GM23248 (cell line): ENCODE results near the gene ACOX3. TPM values are rescaled to one million over a fixed set of nuclear protein-coding genes. Genes with fewer than 3 reads are reported as not detected.

Experiments used
- DNase-seq: peaks from one replicate; pipeline ENCODE4 v3.0.0-alpha.2; 2015
- H2AFZ ChIP-seq: fragments of 200-600 bp; sonication (generic); 2 replicates; pipeline ENCODE4 v1.6.1; 2016; ENCODE audit warnings: antibody characterized with exemption
- H3F3A ChIP-seq: fragments of 200-600 bp; sonication (generic); 2 replicates; pipeline ENCODE4 v1.6.1; 2016; ENCODE audit warnings: mild to moderate bottlenecking, antibody characterized with exemption, mixed run types; ENCODE audit not compliant: insufficient read depth
- H3K27ac ChIP-seq: fragments of 200-600 bp; sonication (generic); 2 replicates; pipeline ENCODE4 v1.5.1; 2016; ENCODE audit warnings: mild to moderate bottlenecking
- H3K27me3 ChIP-seq: fragments of 200-600 bp; sonication (generic); replicated peaks from 2 replicates; pipeline ENCODE4 v1.6.1; 2016; ENCODE audit warnings: mild to moderate bottlenecking; ENCODE audit not compliant: insufficient read depth
- H3K36me3 ChIP-seq: fragments of 200-600 bp; sonication (generic); 2 replicates; pipeline ENCODE4 v1.6.1; 2016; ENCODE audit warnings: low read depth, mild to moderate bottlenecking
- H3K4me1 ChIP-seq: fragments of 200-600 bp; sonication (generic); 2 replicates; pipeline ENCODE4 v1.6.1; 2016; ENCODE audit warnings: mild to moderate bottlenecking; ENCODE audit not compliant: insufficient read depth
- H3K4me2 ChIP-seq: fragments of 200-600 bp; sonication (generic); one replicate; pipeline ENCODE4 v1.6.1; 2016; ENCODE audit warnings: mild to moderate bottlenecking; ENCODE audit not compliant: unreplicated experiment
- H3K4me3 ChIP-seq: fragments of 200-600 bp; sonication (generic); 2 replicates; pipeline ENCODE4 v1.5.1; 2016; ENCODE audit warnings: mild to moderate bottlenecking
- H3K79me2 ChIP-seq: fragments of 200-600 bp; sonication (generic); 2 replicates; pipeline ENCODE4 v1.6.1; 2016; ENCODE audit warnings: mild to moderate bottlenecking; ENCODE audit not compliant: insufficient read depth
- H3K9ac ChIP-seq: fragments of 200-600 bp; sonication (generic); 2 replicates; pipeline ENCODE4 v1.6.1; 2016; ENCODE audit warnings: mild to moderate bottlenecking
- H3K9me2 ChIP-seq: fragments of 200-600 bp; sonication (generic); 2 replicates; pipeline ENCODE4 v1.6.1; 2016; ENCODE audit warnings: mixed run types, mild to moderate bottlenecking, moderate library complexity; ENCODE audit not compliant: insufficient read depth
- H3K9me3 ChIP-seq: fragments of 200-600 bp; sonication (generic); one replicate; pipeline ENCODE4 v1.6.1; 2017; ENCODE audit warnings: low read depth
- H4K20me1 ChIP-seq: fragments of 200-600 bp; sonication (generic); 2 replicates; pipeline ENCODE4 v1.6.0; 2016; ENCODE audit not compliant: insufficient read depth
- EZH2 ChIP-seq: fragments of 200-600 bp; sonication (generic); IDR thresholded peaks from 2 replicates; pipeline ENCODE4 v1.6.1; 2018; ENCODE audit warnings: antibody characterized with exemption, mild to moderate bottlenecking; ENCODE audit not compliant: insufficient read depth, poor library complexity, severe bottlenecking
- EZH2phosphoT487 ChIP-seq: fragments of 200-600 bp; sonication (generic); IDR thresholded peaks from 2 replicates; pipeline ENCODE4 v1.6.1; 2018; ENCODE audit warnings: antibody characterized with exemption, moderate library complexity, mild to moderate bottlenecking, low read depth; ENCODE audit not compliant: insufficient read depth
- WGBS, 2 experiments: methylation state at CpG; one replicate each; pipeline ENCODE4 v1.1.6; 2015 to 2017; ENCODE audit warnings: low lambda C conversion rate in 2 of 2, low coverage in 1 of 2; ENCODE audit errors: missing lambda C conversion rate in 2 of 2; 5-methylcytosine and 5-hydroxymethylcytosine counted together
- in situ Hi-C: fragments of 300-500 bp; cut with MboI; formaldehyde crosslinking; loops from 2 replicates; pipeline ENCODE4 v1.15.0; 2020
- polyA plus RNA-seq: library from polyadenylated mRNA; unstranded; fragments of >200 nt; fragmentation: Nextera tagmentation; extraction: Ambion mirVana; gene quantifications from 2 replicates; pipeline ENCODE4 v1.2.1, GENCODE V29; 2016
- total RNA-seq: library from RNA; depleted of rRNA; stranded (reverse); fragments of >200 nt; shearing (Covaris generic); gene quantifications from 2 replicates; pipeline ENCODE4 v1.2.3, GENCODE V29; 2014

ACOX3 gene
- total and polyA plus RNA-seq, 2 experiments from 2014 or later, result 24.7 to 33.8 TPM

DNA sequence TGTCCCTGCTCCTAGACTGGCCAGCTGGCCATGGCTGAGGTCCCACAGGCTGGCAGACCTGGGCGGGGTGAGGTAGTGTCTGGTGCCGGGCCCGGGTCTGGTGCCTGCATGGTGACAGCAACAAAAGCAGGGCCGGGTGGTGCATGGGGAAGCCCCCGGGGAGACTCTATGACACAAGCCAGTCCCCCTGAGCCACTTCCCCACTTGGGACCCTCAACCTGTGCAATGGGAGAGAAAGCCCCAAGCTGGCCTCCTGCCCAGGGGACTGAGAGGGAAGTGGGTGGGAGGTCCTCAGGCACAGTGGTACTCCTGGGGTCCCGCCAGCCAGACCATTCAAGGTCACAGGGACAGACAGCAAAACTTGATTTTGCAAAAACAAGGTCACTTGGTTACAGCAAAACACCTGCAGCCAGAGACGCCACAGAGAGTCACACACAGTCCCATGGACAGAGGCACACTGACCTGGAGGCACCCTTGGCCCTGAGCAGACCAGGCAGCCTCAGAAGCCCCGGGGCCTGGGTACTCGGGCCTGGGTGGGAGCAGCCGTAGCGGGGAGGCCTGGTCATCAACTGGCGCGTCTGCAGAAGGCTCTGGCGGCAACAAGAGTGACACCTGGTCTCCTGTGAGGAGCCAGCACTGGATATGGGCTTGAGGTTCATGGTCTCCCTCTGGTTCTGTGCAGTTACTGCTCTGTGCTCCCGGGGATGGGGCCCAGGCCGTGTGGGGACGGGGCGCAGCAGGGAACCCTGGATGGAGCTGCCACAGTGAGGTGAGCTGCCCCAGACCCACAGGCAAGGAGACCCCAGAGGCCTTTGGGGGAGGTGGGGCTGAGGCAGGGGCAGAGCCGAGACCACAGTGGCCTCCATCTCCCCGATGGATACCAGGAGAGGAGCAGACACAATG lies 110.4 kb downstream of the ACOX3 start:
- 85 to 88% methylated on average over 20 of the region's 20 CpGs for WGBS, 2 experiments
- no peak for DNase-seq
- H4K20me1 ChIP-seq, result no peaks in the 10 kb centered on the region
- no peaks in the 10 kb centered on the region for H3K79me2 ChIP-seq
- H3K36me3 ChIP-seq, result no peaks in the 10 kb centered on the region
- no peak overlapping the region for H3K27ac ChIP-seq
- TF ChIP-seq EZH2phosphoT487 (no peak), EZH2 (no peak)
- no peaks in the 10 kb centered on the region for H3K27me3 ChIP-seq
- in situ Hi-C loops, result no loop called here
- H3K9me2 ChIP-seq, result no peaks in the 10 kb centered on the region
- H3K4me3 ChIP-seq, result no peak overlapping the region
- peaks cover 9% of the 10 kb centered on the region for H3K4me1 ChIP-seq
- H3F3A ChIP-seq, result no peaks in the 10 kb centered on the region
- no peaks in the 10 kb centered on the region for H3K9me3 ChIP-seq
- no peak overlapping the region for H3K4me2 ChIP-seq
- H3K9ac ChIP-seq, result no peak overlapping the region
- no peak overlapping the region for H2AFZ ChIP-seq

DNA sequence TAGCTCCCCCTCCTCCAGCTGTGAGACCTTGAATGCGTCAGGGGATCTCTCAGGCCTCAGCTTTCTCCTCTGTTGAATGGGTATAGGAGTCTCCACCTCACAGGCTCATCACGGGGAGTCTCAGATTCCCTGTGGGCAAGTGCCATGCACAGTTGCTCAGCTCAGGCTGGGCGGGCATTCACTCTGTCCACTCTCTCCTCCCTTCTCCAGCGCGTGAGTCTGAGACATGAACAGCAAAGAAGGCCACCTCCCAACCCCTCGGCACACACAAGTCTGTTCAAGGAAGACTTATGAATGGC lies 111.0 kb downstream of the ACOX3 start:
- Histone ChIP-seq H3K27ac (no peak overlapping the region), H3K27me3 (no peaks in the 10 kb centered on the region), H3K4me2 (no peak overlapping the region), H4K20me1 (no peaks in the 10 kb centered on the region), H3K4me3 (no peak overlapping the region), H3K9ac (no peak overlapping the region), H3K9me2 (no peaks in the 10 kb centered on the region), H3K4me1 (peaks cover 11% of the 10 kb centered on the region), H3K79me2 (no peaks in the 10 kb centered on the region), H3K36me3 (no peaks in the 10 kb centered on the region), H2AFZ (no peak overlapping the region), H3F3A (no peaks in the 10 kb centered on the region), H3K9me3 (no peaks in the 10 kb centered on the region)
- DNase-seq, result no peak
- in situ Hi-C loops, result no loop called here
- WGBS, 2 experiments, result 74 to 76% methylated on average over 6 of the region's 6 CpGs
- no peak for TF ChIP-seq EZH2

DNA sequence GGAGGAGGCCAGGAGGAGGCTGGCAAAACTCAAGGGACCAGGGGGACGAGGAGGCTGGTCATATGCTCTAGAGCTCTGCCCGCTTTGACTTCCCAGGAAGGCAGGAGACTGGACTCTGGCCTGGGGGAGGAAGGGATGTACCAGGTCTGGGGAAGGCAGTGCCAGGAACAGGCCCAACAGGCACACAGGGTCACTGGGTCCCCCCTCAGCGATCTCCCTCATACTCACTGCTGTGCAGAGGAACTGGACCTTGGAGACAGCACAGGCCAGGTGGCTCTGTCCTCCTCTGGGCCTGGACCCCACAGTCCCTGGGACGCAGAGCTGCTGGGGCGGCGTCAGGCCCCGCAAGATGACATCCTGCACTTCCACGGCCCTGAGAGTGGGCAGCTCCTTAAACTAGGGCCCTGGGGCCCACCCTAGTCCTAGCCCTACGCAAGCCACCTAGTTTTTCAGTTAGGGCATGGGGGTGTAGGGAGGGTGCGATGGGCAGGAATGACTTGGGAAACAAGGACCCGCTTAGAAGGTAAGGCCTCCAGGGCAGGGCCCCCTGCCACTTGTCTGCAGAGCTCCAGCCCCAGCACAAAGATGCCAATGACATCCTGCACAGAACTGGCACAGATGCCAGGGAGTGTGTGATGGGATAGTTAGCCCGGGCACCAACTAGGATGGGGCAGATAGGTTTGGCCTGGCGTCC lies 111.5 kb downstream of the ACOX3 start:
- no peaks in the 10 kb centered on the region for H3K36me3 ChIP-seq
- H3K4me1 ChIP-seq, result peaks cover 11% of the 10 kb centered on the region
- no peak overlapping the region for H3K4me2 ChIP-seq
- no peaks in the 10 kb centered on the region for H3K9me2 ChIP-seq
- no peak overlapping the region for H2AFZ ChIP-seq
- H3K27ac ChIP-seq, result no peak overlapping the region
- TF ChIP-seq EZH2phosphoT487 (no peak), EZH2 (no peak)
- in situ Hi-C loops, result no loop called here
- H4K20me1 ChIP-seq, result no peaks in the 10 kb centered on the region
- no peak overlapping the region for H3K9ac ChIP-seq
- H3K9me3 ChIP-seq, result no peaks in the 10 kb centered on the region
- H3K27me3 ChIP-seq, result no peaks in the 10 kb centered on the region
- no peak for DNase-seq
- WGBS, 2 experiments, result 77 to 78% methylated on average over 10 to 13 of the region's 13 CpGs
- H3K79me2 ChIP-seq, result no peaks in the 10 kb centered on the region
- H3F3A ChIP-seq, result no peaks in the 10 kb centered on the region
- no peak overlapping the region for H3K4me3 ChIP-seq

DNA sequence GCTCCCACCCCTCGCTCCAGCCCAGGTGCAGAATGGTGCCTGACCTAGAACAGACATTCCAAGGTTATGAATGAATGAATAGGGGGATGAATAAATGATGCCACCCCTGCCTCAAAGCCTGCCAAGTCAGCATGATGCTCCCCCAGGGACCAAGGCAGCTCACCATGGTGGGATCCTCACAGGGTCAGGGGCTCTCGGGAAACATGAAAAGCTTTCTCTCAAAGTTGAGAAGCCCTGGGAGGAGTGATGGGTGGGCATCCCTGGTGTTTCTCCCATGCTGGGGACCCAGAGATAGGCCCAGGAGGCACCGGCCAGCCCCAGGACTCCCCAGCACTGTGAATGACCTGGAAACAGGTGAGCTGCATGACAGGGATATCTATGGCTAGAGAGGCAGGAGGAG lies 112.1 kb downstream of the ACOX3 start:
- no peak overlapping the region for H3K27ac ChIP-seq
- H3K4me3 ChIP-seq, result no peak overlapping the region
- no peak overlapping the region for H3K9ac ChIP-seq
- in situ Hi-C loops, result no loop called here
- no peak overlapping the region for H2AFZ ChIP-seq
- no peak overlapping the region for H3K4me2 ChIP-seq
- H3F3A ChIP-seq, result no peaks in the 10 kb centered on the region
- H3K27me3 ChIP-seq, result no peaks in the 10 kb centered on the region
- peaks cover 11% of the 10 kb centered on the region for H3K4me1 ChIP-seq
- H4K20me1 ChIP-seq, result no peaks in the 10 kb centered on the region
- H3K9me3 ChIP-seq, result no peaks in the 10 kb centered on the region
- no peaks in the 10 kb centered on the region for H3K79me2 ChIP-seq
- H3K36me3 ChIP-seq, result no peaks in the 10 kb centered on the region
- no peaks in the 10 kb centered on the region for H3K9me2 ChIP-seq
- DNase-seq, result no peak
- WGBS, 2 experiments, result 87 to 88% methylated on average over 3 of the region's 3 CpGs
- TF ChIP-seq EZH2 (no peak), EZH2phosphoT487 (no peak)
